HepG2 (cell line): ENCODE results near the gene PDSS2. TPM values are rescaled to one million over a fixed set of nuclear protein-coding genes. Genes with fewer than 3 reads are reported as not detected.

Experiments
- ATAC-seq: fragments of 200-7000 bp; cut with Tn5 transposase; 3 replicates; pipeline ENCODE4 v1.9.1; 2020; ENCODE audit warnings: mild to moderate bottlenecking, moderate library complexity
- BruUV-seq: library from RNA; stranded (reverse); fragments of 400-500 nt; replicated peaks from 2 replicates; lab custom pipeline; 2021; lab: Mats Ljungman, UMichigan
- CTCF ChIA-PET: fragments of 300-600 bp; formaldehyde crosslinking; extraction: SDS; loops from one replicate; lab custom pipeline; 2021; ENCODE audit warnings: low total read pairs, inconsistent platforms, low intra/inter-chr PET ratio; lab: Yijun Ruan, JAX
- POLR2A ChIA-PET: fragments of 350-600 bp; sonication (Branson Sonifier 250); formaldehyde crosslinking; loops from one replicate; lab custom pipeline; 2020; ENCODE audit warnings: antibody characterized with exemption, inconsistent platforms; lab: Yijun Ruan, JAX
- DNase-seq: peaks from one replicate; pipeline ENCODE4 v3.0.0-alpha.2; 2015; ENCODE audit warnings: low spot score
- FAIRE-seq: peaks from 3 replicates; lab custom pipeline; 2011; peaks lifted over from hg19 to GRCh38; lab: Jason Lieb, UNC
- H2AFZ ChIP-seq: one replicate; pipeline ENCODE4 v1.6.1; 2011; ENCODE audit warnings: low read length, inconsistent platforms
- H3K27ac ChIP-seq: fragments of 300-600 bp; 3 replicates; pipeline ENCODE4 v1.8.0; 2011; ENCODE audit warnings: mixed run types, mild to moderate bottlenecking, mixed read lengths, low read length, inconsistent platforms; ENCODE audit not compliant: insufficient read depth; ENCODE audit errors: extremely low read length
- H3K27me3 ChIP-seq, 2 experiments: fragments of 200-600 bp in 1 of 2; 2 replicates in 1 of 2; 3 replicates in 1 of 2; pipeline versions ENCODE4 v1.6.0 to v1.8.0; 2011; ENCODE audit warnings: low read length in 2 of 2, mild to moderate bottlenecking in 2 of 2, moderate library complexity in 2 of 2, inconsistent platforms in 1 of 2; ENCODE audit not compliant: insufficient read depth in 2 of 2, control insufficient read depth in 1 of 2
- H3K36me3 ChIP-seq, 2 experiments: fragments of 200-600 bp in 1 of 2; replicated peaks in 1 of 2; 2 replicates in 1 of 2; 3 replicates in 1 of 2; pipeline versions ENCODE4 v1.5.1 to v1.8.0; 2011; ENCODE audit warnings: low read length in 2 of 2, inconsistent platforms in 1 of 2; ENCODE audit not compliant: insufficient read depth in 2 of 2, control insufficient read depth in 1 of 2
- H3K4me1 ChIP-seq: 2 replicates; pipeline ENCODE4 v1.5.1; 2012; ENCODE audit warnings: low read length, inconsistent platforms; ENCODE audit not compliant: insufficient read depth
- H3K4me2 ChIP-seq: 2 replicates; pipeline ENCODE4 v1.6.0; 2011; ENCODE audit warnings: low read depth, low read length, inconsistent platforms
- H3K4me3 ChIP-seq, 3 experiments: fragments of 200-600 bp in 1 of 3; sonication (generic), shearing (Covaris generic) in 1 of 3; replicated peaks in 1 of 3; 2 replicates each; pipeline ENCODE4 v1.5.1; 2011 to 2016; ENCODE audit warnings: low read length in 3 of 3, inconsistent platforms in 2 of 3, low read depth in 2 of 3, mild to moderate bottlenecking in 2 of 3, control low read depth in 1 of 3, mixed read lengths in 1 of 3; ENCODE audit not compliant: insufficient read depth in 1 of 3
- H3K79me2 ChIP-seq: one replicate; pipeline ENCODE4 v1.6.1; 2011; ENCODE audit warnings: low read length, inconsistent platforms; ENCODE audit not compliant: insufficient read depth
- H3K9ac ChIP-seq: 2 replicates; pipeline ENCODE4 v1.6.0; 2011; ENCODE audit warnings: mild to moderate bottlenecking, low read depth, low read length, inconsistent platforms; ENCODE audit not compliant: insufficient read depth
- H3K9me3 ChIP-seq: 2 replicates; pipeline ENCODE4 v1.5.1; 2012; ENCODE audit warnings: mild to moderate bottlenecking, low read length
- H4K20me1 ChIP-seq: 2 replicates; pipeline ENCODE4 v1.6.0; 2011; ENCODE audit warnings: inconsistent platforms, mild to moderate bottlenecking, low read length, moderate library complexity; ENCODE audit not compliant: insufficient read depth
- DPF2 ChIP-seq: sonication (generic); formaldehyde crosslinking; IDR thresholded peaks from 2 replicates; pipeline ENCODE4 v1.4.0; 2020; ENCODE audit warnings: mild to moderate bottlenecking, low read depth, missing genetic modification reagents, borderline replicate concordance
- KAT8 ChIP-seq: IDR thresholded peaks from 2 replicates; pipeline ENCODE4 v1.6.1; 2016; ENCODE audit warnings: missing genetic modification reagents, missing compliant biosample characterization
- MAFK ChIP-seq, 2 experiments: IDR thresholded peaks in 1 of 2; conservative IDR thresholded peaks in 1 of 2; 2 replicates each; pipeline ENCODE4 v1.6.1; 2011; ENCODE audit warnings: improper control_type of control experiment in 2 of 2, low read length in 2 of 2
- MAX ChIP-seq: IDR thresholded peaks from 2 replicates; pipeline ENCODE4 v1.6.1; 2012; ENCODE audit warnings: inconsistent platforms
- MIER3 ChIP-seq: IDR thresholded peaks from 2 replicates; pipeline ENCODE4 v1.6.1; 2016; ENCODE audit warnings: missing compliant biosample characterization, borderline replicate concordance
- NR2F2 ChIP-seq: IDR thresholded peaks from 2 replicates; pipeline ENCODE4 v1.6.1; 2012; ENCODE audit warnings: low read depth, inconsistent platforms, borderline replicate concordance
- SIN3B ChIP-seq: fragments of 150-350 bp; IDR thresholded peaks from 2 replicates; pipeline ENCODE4 v1.6.1; 2014; ENCODE audit warnings: low read length
- ZFP90 ChIP-seq: sonication (generic); formaldehyde crosslinking; IDR thresholded peaks from 2 replicates; pipeline ENCODE4 v1.8.0; 2022; ENCODE audit warnings: missing genetic modification reagents, mild to moderate bottlenecking, inconsistent platforms, borderline replicate concordance
- ZNF510 ChIP-seq: sonication (generic); formaldehyde crosslinking; IDR thresholded peaks from 2 replicates; pipeline ENCODE4 v1.4.0; 2020; ENCODE audit warnings: low read depth, mild to moderate bottlenecking, missing genetic modification reagents
- WGBS: methylation state at CpG from one replicate; pipeline ENCODE4 v1.1.6; 2017; ENCODE audit warnings: low lambda C conversion rate; 5-methylcytosine and 5-hydroxymethylcytosine counted together
- in situ Hi-C: cut with HindIII; loops from 2 replicates; pipeline ENCODE4 v1.10.0; 2017; ENCODE audit warnings: low pct_unique_long_range_greater_than_20kb; ENCODE audit not compliant: extremely low pct_ligation_motif_present
- intact Hi-C: fragments of 100-400 bp; cut with micrococcal nuclease; formaldehyde crosslinking; loops from one replicate; pipeline ENCODE4 v1.10.0; 2022; ENCODE audit not compliant: unreplicated experiment
- polyA plus RNA-seq, 8 experiments: library from polyadenylated mRNA; depleted of rRNA in 3 of 8; stranded (reverse) in 7 of 8; unstranded in 1 of 8; fragments of >200 nt; fragmentation: Illumina TruSeq in 4 of 8; extraction: Trizol in 4 of 8; gene quantifications; 2 replicates each; pipeline versions ENCODE4 v1.2.1 to v1.2.3, GENCODE V29; 2011 to 2016; ENCODE audit warnings: low read depth in 4 of 8, missing spikeins in 1 of 8, mixed read lengths in 1 of 8; ENCODE audit not compliant: insufficient read depth in 1 of 8
- total RNA-seq, 5 experiments: library from RNA; depleted of rRNA; stranded (reverse); fragments of >200 nt; fragmentation: Illumina TruSeq; extraction: Trizol; gene quantifications; 2 replicates each; pipeline ENCODE4 v1.2.3, GENCODE V29; 2016; ENCODE audit warnings: low read depth in 1 of 5
- TF ChIP-seq, protein P1 (sequence below): IDR thresholded peaks from 2 replicates; pipeline ENCODE4 v1.6.1; 2016; ENCODE audit warnings: missing biosample characterization, missing genetic modification reagents, low read depth
- TF ChIP-seq, protein P2 (sequence below): sonication (generic); formaldehyde crosslinking; IDR thresholded peaks from 2 replicates; pipeline ENCODE4 v1.5.1; 2020; ENCODE audit warnings: mild to moderate bottlenecking, missing genetic modification reagents, borderline replicate concordance

Gene PDSS2
- total and polyA plus RNA-seq, 2 of the 13 experiments (the other 11 are each of a cell fraction or from before 2014, with no cell fraction given), result 16.2 to 17.0 TPM

DNA sequence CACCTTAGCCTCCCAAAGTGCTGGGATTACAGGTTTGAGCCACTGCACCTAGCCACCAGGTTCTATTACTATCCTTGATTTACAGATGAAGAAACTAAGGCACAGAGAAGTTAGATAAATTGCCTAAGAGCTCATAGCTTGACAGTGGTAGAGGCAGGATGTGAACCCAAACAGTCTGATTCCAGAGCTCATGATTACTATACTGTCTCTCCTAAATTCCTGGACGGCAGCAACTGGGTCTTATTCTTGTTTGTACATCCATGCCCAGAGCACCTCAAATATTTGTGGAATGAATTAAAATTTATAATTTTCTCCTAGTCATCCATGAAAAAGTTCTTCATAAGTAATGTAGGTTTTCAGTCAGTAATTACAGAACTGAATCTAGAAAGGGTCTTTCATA, 15.1 kb downstream of the PDSS2 start:
- Histone ChIP-seq H3K27ac (no peak overlapping the region), H2AFZ (no peak overlapping the region), H3K4me2 (no peak overlapping the region), H3K4me1 (no peaks in the 10 kb centered on the region), H3K79me2 (peaks cover 10% of the 10 kb centered on the region), H3K9me3 (peaks cover 29% of the 10 kb centered on the region), H3K4me3 (no peak overlapping the region), H3K27me3 (no peaks in the 10 kb centered on the region), H3K9ac (no peak overlapping the region), H4K20me1 (no peaks in the 10 kb centered on the region), H3K36me3 (no peaks in the 10 kb centered on the region; a peak in 1 of 5 replicates)
- FAIRE-seq, result no peak
- DNase-seq, result no peak
- no peak for TF ChIP-seq ZFP90 (CRISPR knock-in tag)
- TF ChIP-seq DPF2 (CRISPR knock-in tag), result no peak
- TF ChIP-seq, protein P1, sequence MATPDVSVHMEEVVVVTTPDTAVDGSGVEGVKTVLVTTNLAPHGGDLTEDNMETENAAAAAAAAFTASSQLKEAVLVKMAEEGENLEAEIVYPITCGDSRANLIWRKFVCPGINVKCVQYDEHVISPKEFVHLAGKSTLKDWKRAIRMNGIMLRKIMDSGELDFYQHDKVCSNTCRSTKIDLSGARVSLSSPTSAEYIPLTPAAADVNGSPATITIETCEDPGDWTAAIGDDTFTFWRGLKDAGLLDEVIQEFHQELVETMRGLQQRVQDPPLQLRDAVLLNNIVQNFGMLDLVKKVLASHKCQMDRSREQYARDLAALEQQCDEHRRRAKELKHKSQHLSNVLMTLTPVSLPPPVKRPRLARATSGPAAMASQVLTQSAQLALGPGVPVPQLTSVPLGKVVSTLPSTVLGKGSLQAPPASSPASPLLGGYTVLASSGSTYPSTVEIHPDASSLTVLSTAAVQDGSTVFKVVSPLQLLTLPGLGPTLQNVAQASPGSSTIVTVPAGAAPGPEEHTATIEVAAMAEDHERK (CRISPR knock-in tag), result no peak
- no peak for TF ChIP-seq MAFK (conservative IDR thresholded peaks at IDR 0.05 in 1 of 2, IDR thresholded peaks at IDR 0.05 in 1 of 2; ENCODE audit: low read length in 2 of 2)
- no peak for TF ChIP-seq NR2F2
- TF ChIP-seq SIN3B, result no peak
- no peak for TF ChIP-seq ZNF510 (CRISPR knock-in tag)
- no peak for TF ChIP-seq MIER3 (CRISPR knock-in tag)
- TF ChIP-seq, protein P2, sequence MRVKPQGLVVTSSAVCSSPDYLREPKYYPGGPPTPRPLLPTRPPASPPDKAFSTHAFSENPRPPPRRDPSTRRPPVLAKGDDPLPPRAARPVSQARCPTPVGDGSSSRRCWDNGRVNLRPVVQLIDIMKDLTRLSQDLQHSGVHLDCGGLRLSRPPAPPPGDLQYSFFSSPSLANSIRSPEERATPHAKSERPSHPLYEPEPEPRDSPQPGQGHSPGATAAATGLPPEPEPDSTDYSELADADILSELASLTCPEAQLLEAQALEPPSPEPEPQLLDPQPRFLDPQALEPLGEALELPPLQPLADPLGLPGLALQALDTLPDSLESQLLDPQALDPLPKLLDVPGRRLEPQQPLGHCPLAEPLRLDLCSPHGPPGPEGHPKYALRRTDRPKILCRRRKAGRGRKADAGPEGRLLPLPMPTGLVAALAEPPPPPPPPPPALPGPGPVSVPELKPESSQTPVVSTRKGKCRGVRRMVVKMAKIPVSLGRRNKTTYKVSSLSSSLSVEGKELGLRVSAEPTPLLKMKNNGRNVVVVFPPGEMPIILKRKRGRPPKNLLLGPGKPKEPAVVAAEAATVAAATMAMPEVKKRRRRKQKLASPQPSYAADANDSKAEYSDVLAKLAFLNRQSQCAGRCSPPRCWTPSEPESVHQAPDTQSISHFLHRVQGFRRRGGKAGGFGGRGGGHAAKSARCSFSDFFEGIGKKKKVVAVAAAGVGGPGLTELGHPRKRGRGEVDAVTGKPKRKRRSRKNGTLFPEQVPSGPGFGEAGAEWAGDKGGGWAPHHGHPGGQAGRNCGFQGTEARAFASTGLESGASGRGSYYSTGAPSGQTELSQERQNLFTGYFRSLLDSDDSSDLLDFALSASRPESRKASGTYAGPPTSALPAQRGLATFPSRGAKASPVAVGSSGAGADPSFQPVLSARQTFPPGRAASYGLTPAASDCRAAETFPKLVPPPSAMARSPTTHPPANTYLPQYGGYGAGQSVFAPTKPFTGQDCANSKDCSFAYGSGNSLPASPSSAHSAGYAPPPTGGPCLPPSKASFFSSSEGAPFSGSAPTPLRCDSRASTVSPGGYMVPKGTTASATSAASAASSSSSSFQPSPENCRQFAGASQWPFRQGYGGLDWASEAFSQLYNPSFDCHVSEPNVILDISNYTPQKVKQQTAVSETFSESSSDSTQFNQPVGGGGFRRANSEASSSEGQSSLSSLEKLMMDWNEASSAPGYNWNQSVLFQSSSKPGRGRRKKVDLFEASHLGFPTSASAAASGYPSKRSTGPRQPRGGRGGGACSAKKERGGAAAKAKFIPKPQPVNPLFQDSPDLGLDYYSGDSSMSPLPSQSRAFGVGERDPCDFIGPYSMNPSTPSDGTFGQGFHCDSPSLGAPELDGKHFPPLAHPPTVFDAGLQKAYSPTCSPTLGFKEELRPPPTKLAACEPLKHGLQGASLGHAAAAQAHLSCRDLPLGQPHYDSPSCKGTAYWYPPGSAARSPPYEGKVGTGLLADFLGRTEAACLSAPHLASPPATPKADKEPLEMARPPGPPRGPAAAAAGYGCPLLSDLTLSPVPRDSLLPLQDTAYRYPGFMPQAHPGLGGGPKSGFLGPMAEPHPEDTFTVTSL (CRISPR knock-in tag), result no peak
- no peak for TF ChIP-seq KAT8 (CRISPR knock-in tag)
- no peak for TF ChIP-seq MAX
- ATAC-seq, result no peak
- intact Hi-C loops, result no loop called here
- in situ Hi-C loops, result no loop called here
- ChIA-PET POLR2A (no interaction called here), CTCF (no interaction called here)
- no TSS peak for BruUV-seq
- WGBS, result 96% methylated on average over 1 of the region's 1 CpG
